HCT116 (cell line): ENCODE data around the gene PTGIS.

Source experiments
- CTCF ChIP-seq, 3 experiments: fragments of 200-600 bp in 1 of 3; sonication (generic) in 1 of 3; IDR thresholded peaks in 2 of 3; conservative IDR thresholded peaks in 1 of 3; 2 replicates each; pipeline ENCODE4 v1.5.1; 2012 to 2017; ENCODE audit warnings: low read depth in 2 of 3, low read length in 2 of 3, antibody characterized with exemption in 1 of 3, borderline replicate concordance in 1 of 3, control low read depth in 1 of 3, mild to moderate bottlenecking in 1 of 3, mixed read lengths in 1 of 3, mixed run types in 1 of 3, moderate library complexity in 1 of 3; ENCODE audit not compliant: insufficient read depth in 1 of 3
- EZH2phosphoT487 ChIP-seq: fragments of 200-600 bp; IDR thresholded peaks from 2 replicates; pipeline ENCODE4 v1.6.1; 2018; ENCODE audit warnings: antibody characterized with exemption, borderline replicate concordance
- POLR2A ChIP-seq: IDR thresholded peaks from 2 replicates; pipeline ENCODE4 v1.7.0; 2011; ENCODE audit warnings: borderline replicate concordance; ENCODE audit not compliant: insufficient read depth, insufficient read length; ENCODE audit errors: extremely low read depth
- ZNF274 ChIP-seq: fragments of 200-500 bp; sonication (Bioruptor generic); IDR thresholded peaks from 2 replicates; pipeline ENCODE4 v1.6.1; 2014; ENCODE audit warnings: mild to moderate bottlenecking, low read depth, low read length, inconsistent platforms
- TF ChIP-seq, protein P1 (sequence below): IDR thresholded peaks from 2 replicates; pipeline ENCODE4 v1.6.1; 2012

DNA sequence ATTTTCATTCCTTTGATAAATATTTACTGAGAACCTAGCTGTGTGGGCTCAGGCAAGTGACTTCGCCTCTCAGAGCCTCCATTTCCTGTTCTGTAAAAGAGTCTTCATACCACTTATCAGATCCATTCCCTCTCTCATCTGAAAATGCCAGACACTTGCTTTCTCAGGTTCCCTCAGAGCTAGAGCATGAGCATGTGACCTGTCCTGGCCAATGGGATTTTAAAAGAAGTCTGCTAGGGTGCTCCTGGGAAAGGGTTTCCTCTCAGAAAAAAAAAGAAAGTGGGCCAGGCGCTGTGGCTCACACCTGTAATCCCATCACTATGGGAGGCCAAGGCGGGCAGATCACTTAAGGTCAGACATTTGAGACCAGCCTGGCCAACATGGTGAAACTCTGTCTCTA lies 90.7 kb downstream of the PTGIS start:
- no peak for TF ChIP-seq CTCF (IDR thresholded peaks at IDR 0.05 in 2 of 3, conservative IDR thresholded peaks at IDR 0.05 in 1 of 3; ENCODE audit: borderline replicate concordance in 1 of 3, insufficient read depth in 1 of 3, low read depth in 2 of 3, low read length in 2 of 3)
- no peak for TF ChIP-seq POLR2A
- TF ChIP-seq, protein P1, sequence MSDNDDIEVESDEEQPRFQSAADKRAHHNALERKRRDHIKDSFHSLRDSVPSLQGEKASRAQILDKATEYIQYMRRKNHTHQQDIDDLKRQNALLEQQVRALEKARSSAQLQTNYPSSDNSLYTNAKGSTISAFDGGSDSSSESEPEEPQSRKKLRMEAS = no peak
- TF ChIP-seq ZNF274 = no peak
- no peak for TF ChIP-seq EZH2phosphoT487
